ENCODE results near the gene ABHD17B.

Gene ABHD17B

GRCh38 chr9:71876106-71876505, 34.9 kb downstream of the ABHD17B start:
- no peak for DNase-seq

GRCh38 chr9:71875345-71875744, 35.6 kb downstream of the ABHD17B start:
- no peak for DNase-seq

GRCh38 chr9:71863631-71864030, 47.4 kb downstream of the ABHD17B start:
- no peak for DNase-seq

- no peak for DNase-seq
Observed at GRCh38 chr9:71861618-71862017, 49.4 kb downstream of the ABHD17B start.

GRCh38 chr9:71859939-71860338, 51.1 kb downstream of the ABHD17B start:
- no peak for DNase-seq

GRCh38 chr9:71858812-71859211, 52.2 kb downstream of the ABHD17B start:
- no peak for DNase-seq

GRCh38 chr9:71858102-71858798, 52.7 kb downstream of the ABHD17B start:
- DNase-seq, result no peak

GRCh38 chr9:71857159-71857558, 53.8 kb downstream of the ABHD17B start:
- DNase-seq, result no peak

- DNase-seq, result no peak
Observed at GRCh38 chr9:71854811-71855210, 56.2 kb downstream of the ABHD17B start.

GRCh38 chr9:71853084-71853483, 57.9 kb downstream of the ABHD17B start:
- no peak for DNase-seq

- no peak for DNase-seq
Observed at GRCh38 chr9:71850996-71851395, 60.0 kb downstream of the ABHD17B start.

GRCh38 chr9:71847892-71848291, 63.1 kb downstream of the ABHD17B start:
- no peak for DNase-seq

- DNase-seq, result no peak
Observed at GRCh38 chr9:71844808-71845207, 66.2 kb downstream of the ABHD17B start.

- no peak for DNase-seq
Observed at GRCh38 chr9:71839668-71840067, 71.3 kb downstream of the ABHD17B start.

- no peak for DNase-seq
Observed at GRCh38 chr9:71835596-71835995, 75.4 kb downstream of the ABHD17B start.

- DNase-seq, result no peak
Observed at GRCh38 chr9:71830929-71831328, 80.1 kb downstream of the ABHD17B start.

- DNase-seq, result no peak
Observed at GRCh38 chr9:71830153-71830552, 80.8 kb downstream of the ABHD17B start.

- no peak for DNase-seq
Observed at GRCh38 chr9:71826279-71826678, 84.7 kb downstream of the ABHD17B start.

- no peak for DNase-seq
Observed at GRCh38 chr9:71824257-71824656, 86.7 kb downstream of the ABHD17B start.

GRCh38 chr9:71822935-71823334, 88.1 kb downstream of the ABHD17B start:
- DNase-seq, result no peak

GRCh38 chr9:71822456-71822855, 88.5 kb downstream of the ABHD17B start:
- DNase-seq, result no peak

- DNase-seq, result no peak
Observed at GRCh38 chr9:71821405-71821804, 89.6 kb downstream of the ABHD17B start.

- DNase-seq, result no peak
Observed at GRCh38 chr9:71820403-71820921, 90.5 kb downstream of the ABHD17B start.

- peak; percentile 24 for DNase-seq
Observed at GRCh38 chr9:71819115-71819739, 91.8 kb downstream of the ABHD17B start.
